Nephron (organoid): Measurements from ENCODE around the gene DNMBP.
"Not testable (repeated sequence)": the region's sequence is repeated elsewhere in the genome, so short reads cannot be mapped to it uniquely, and the experiment has no call there.

Source experiments
- H3K27ac Mint-ChIP-seq, 3 experiments: 2 replicates each; pipeline ENCODE4 v1.8.0; 2020; ENCODE audit warnings: mixed read lengths in 3 of 3, mild to moderate bottlenecking in 2 of 3, moderate library complexity in 1 of 3
- H3K27me3 Mint-ChIP-seq: 2 replicates; pipeline ENCODE4 v1.8.0; 2021; ENCODE audit warnings: low read depth, mild to moderate bottlenecking, moderate library complexity, mixed read lengths
- H3K36me3 Mint-ChIP-seq: 2 replicates; pipeline ENCODE4 v1.8.0; 2020; ENCODE audit warnings: low read depth, mixed read lengths
- H3K4me1 Mint-ChIP-seq: 2 replicates; pipeline ENCODE4 v1.8.0; 2020; ENCODE audit warnings: mixed read lengths
- H3K4me3 Mint-ChIP-seq, 3 experiments: 2 replicates each; pipeline ENCODE4 v1.8.0; 2020; ENCODE audit warnings: mild to moderate bottlenecking in 3 of 3, mixed read lengths in 3 of 3, moderate library complexity in 2 of 3
- H3K9me3 Mint-ChIP-seq: 2 replicates; pipeline ENCODE4 v1.8.0; 2020; ENCODE audit warnings: mixed read lengths
- TF ChIP-seq, protein P1 (sequence below), 3 experiments: fragments of 200-600 bp; sonication (generic); IDR thresholded peaks; one replicate each; pipeline ENCODE4 v1.5.0; 2021; ENCODE audit warnings: antibody characterized with exemption in 3 of 3; ENCODE audit not compliant: unreplicated experiment in 3 of 3

DNMBP gene

DNA sequence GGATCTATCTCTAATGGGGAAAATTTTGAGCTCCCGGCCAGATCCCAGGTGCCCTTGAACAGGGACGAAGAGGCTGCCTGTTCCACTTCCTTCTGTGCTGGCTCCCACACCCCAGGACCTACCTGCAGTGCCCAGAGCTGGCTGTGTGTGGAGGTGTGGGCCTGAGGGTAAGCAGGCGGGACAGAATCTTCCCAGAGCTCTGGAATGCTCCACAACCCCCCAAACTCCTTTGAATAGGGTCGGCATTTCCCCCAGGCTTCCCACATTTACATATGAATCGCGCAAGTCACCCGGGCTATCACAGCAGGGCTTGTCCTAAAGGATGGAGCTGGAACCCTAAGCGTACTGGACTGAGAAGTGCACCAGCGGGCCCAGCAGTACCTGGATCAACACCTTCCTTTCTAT is 95.9 kb downstream of the DNMBP start:
- TF ChIP-seq, protein P1, sequence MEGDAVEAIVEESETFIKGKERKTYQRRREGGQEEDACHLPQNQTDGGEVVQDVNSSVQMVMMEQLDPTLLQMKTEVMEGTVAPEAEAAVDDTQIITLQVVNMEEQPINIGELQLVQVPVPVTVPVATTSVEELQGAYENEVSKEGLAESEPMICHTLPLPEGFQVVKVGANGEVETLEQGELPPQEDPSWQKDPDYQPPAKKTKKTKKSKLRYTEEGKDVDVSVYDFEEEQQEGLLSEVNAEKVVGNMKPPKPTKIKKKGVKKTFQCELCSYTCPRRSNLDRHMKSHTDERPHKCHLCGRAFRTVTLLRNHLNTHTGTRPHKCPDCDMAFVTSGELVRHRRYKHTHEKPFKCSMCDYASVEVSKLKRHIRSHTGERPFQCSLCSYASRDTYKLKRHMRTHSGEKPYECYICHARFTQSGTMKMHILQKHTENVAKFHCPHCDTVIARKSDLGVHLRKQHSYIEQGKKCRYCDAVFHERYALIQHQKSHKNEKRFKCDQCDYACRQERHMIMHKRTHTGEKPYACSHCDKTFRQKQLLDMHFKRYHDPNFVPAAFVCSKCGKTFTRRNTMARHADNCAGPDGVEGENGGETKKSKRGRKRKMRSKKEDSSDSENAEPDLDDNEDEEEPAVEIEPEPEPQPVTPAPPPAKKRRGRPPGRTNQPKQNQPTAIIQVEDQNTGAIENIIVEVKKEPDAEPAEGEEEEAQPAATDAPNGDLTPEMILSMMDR (IDR thresholded peaks at IDR 0.05; ENCODE audit: unreplicated experiment in 3 of 3): peak in 2 of 3 experiments; percentile 13 to 32
- no peaks in the 10 kb centered on the region for H3K9me3 Mint-ChIP-seq
- H3K4me1 Mint-ChIP-seq: peaks cover 27% of the 10 kb centered on the region
- H3K36me3 Mint-ChIP-seq: peaks cover 5% of the 10 kb centered on the region
- H3K4me3 Mint-ChIP-seq: peak overlapping the region; percentile 81 to 84 (median 82)
- no peaks in the 10 kb centered on the region for H3K27me3 Mint-ChIP-seq
- peak overlapping the region; percentile 65 to 93 (median 88) for H3K27ac Mint-ChIP-seq

DNA sequence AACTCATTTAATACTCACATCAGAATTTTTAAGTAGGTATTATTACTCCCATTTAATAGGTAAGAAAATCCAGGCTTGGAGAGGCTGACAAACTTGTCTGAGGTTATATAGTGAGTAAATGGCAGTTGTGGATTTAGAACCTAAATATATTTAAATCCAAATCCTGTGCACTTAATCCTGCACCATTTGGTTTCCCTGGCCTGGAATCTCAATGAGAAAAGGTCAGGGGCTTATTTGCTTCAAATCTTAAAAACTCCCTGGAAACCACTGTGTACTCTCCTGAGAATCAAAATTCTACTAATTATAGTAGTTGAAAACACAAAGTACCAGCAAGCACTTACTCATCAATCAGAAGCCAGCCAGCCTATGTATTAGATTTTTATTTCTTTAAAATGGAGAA is 97.7 kb downstream of the DNMBP start:
- peak overlapping the region in 1 of 3 experiments; percentile 35 for H3K27ac Mint-ChIP-seq
- H3K4me1 Mint-ChIP-seq: peaks cover 16% of the 10 kb centered on the region
- H3K4me3 Mint-ChIP-seq: peak overlapping the region in 2 of 3 experiments; percentile 34 to 81
- TF ChIP-seq, protein P1 (IDR thresholded peaks at IDR 0.05; ENCODE audit: unreplicated experiment in 3 of 3): no peak
- H3K27me3 Mint-ChIP-seq: no peaks in the 10 kb centered on the region
- H3K9me3 Mint-ChIP-seq: no peaks in the 10 kb centered on the region
- peaks cover 16% of the 10 kb centered on the region for H3K36me3 Mint-ChIP-seq

DNA sequence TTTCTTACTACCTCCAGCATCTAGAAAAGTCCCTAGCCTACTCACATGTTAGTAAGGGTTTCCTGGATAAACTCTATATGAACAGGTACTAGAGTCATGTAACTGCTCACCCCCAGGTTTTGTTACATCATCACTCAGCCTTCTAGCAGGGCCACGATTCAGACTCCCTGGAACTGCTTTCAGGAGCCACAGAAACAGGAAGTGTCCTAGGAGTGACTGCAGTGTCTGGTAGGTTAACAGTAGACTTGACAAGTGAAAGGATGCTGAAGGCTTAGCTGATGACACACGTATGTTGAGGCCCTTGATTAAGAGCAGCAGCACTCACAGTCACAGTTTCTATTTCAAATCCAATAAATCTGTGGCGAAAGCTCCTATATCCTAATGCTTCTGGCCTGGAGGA is 101.2 kb downstream of the DNMBP start:
- H3K4me1 Mint-ChIP-seq: peaks cover 5% of the 10 kb centered on the region
- no peaks in the 10 kb centered on the region for H3K9me3 Mint-ChIP-seq
- H3K27ac Mint-ChIP-seq: no peak overlapping the region
- TF ChIP-seq, protein P1 (IDR thresholded peaks at IDR 0.05; ENCODE audit: unreplicated experiment in 3 of 3): no peak
- H3K36me3 Mint-ChIP-seq: peaks cover 45% of the 10 kb centered on the region
- H3K27me3 Mint-ChIP-seq: no peaks in the 10 kb centered on the region
- no peak overlapping the region for H3K4me3 Mint-ChIP-seq

DNA sequence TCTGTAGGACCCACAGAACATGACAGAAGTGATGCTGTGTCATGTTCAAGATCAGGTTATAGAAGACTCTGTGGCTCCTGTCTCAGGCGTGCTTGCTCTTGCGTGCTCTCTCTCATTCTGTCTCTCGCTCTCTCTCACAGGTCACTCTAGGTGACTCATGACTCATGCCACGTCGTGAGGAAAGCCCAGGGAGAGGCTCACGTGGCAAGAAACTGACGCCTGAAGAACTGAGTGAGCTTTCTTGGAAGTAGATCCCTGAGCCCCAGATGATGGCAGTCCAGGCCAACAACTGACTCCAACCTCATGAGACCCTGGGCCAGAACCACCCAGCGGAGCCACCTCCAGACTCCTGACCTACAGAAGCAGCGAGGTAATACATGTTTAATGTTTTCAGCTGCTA is 103.3 kb downstream of the DNMBP start:
- TF ChIP-seq, protein P1 (IDR thresholded peaks at IDR 0.05; ENCODE audit: unreplicated experiment in 3 of 3): no peak
- Mint-ChIP-seq H3K4me1 (no peaks in the 10 kb centered on the region), H3K4me3 (no peak overlapping the region), H3K27ac (no peak overlapping the region), H3K36me3 (peaks cover 50% of the 10 kb centered on the region), H3K9me3 (no peaks in the 10 kb centered on the region), H3K27me3 (no peaks in the 10 kb centered on the region)

DNA sequence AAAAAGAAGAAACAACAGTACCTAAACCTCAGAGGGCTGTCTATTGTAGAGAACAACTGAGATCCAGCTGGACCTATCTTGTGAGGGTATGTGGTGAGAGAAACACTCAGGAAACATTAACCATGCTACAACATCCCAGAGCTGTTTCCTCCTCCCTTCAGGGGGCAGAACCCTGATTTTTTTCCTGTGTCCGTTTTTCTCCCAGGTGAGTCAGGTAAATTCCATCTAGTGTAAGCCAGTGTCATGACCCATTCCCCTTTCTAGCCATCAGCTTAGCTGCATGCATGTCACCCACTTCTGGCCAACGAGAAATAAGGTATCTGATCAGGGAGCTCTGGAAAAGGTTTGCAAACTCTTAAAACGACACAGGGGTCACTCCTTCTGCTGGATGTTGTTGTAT is 103.8 kb downstream of the DNMBP start:
- TF ChIP-seq, protein P1 (IDR thresholded peaks at IDR 0.05; ENCODE audit: unreplicated experiment in 3 of 3): no peak
- Mint-ChIP-seq H3K4me1 (no peaks in the 10 kb centered on the region), H3K4me3 (no peak overlapping the region), H3K36me3 (peaks cover 51% of the 10 kb centered on the region), H3K27ac (no peak overlapping the region), H3K27me3 (no peaks in the 10 kb centered on the region), H3K9me3 (no peaks in the 10 kb centered on the region)

DNA sequence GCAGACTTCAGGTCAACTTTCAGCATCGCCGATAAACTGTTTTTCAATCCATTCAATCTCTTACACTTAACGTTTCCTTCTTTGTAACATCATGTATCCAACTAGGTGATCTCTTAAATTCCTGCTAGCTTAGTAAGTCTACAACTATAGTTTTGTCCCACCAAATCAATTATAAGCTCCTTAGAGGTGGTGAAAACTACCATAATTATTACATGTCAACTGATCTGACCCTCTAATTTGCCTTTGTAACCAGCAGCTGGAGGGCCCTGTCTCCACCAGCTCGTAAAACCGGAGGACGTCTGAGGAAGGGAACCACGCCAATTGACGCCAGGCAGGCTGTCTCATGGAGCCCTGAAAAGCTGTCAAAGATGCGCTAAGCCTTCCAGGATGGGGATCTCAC is 113.9 kb downstream of the DNMBP start:
- H3K9me3 Mint-ChIP-seq: no peaks in the 10 kb centered on the region
- H3K36me3 Mint-ChIP-seq: peaks cover 78% of the 10 kb centered on the region
- TF ChIP-seq, protein P1 (IDR thresholded peaks at IDR 0.05; ENCODE audit: unreplicated experiment in 3 of 3): no peak
- no peaks in the 10 kb centered on the region for H3K4me1 Mint-ChIP-seq
- no peak overlapping the region for H3K4me3 Mint-ChIP-seq
- no peaks in the 10 kb centered on the region for H3K27me3 Mint-ChIP-seq
- no peak overlapping the region for H3K27ac Mint-ChIP-seq

DNA sequence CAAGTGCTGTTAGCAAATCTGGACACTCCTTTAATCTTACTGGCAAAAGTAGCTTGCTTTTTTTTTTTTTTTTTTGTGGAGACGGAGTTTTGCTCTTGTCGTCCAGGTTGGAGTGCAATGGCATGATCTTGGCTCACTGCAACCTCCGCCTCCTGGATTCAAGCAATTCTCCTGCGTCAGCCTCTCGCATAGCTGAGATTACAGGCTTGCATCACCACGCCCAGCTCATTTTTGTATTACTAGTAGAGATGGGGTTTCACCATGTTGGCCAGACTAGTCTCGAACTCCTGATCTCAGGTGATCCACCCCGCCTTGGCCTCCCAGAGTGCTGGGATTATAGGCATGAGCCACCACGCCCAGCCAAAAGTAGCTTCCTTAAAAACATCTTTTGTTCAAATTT is 114.7 kb downstream of the DNMBP start:
- H3K27me3 Mint-ChIP-seq, H3K27ac Mint-ChIP-seq, H3K4me1 Mint-ChIP-seq, H3K4me3 Mint-ChIP-seq, H3K9me3 Mint-ChIP-seq: not testable (repeated sequence)
- peaks cover 84% of the 10 kb centered on the region for H3K36me3 Mint-ChIP-seq
